ENCODE results near the gene NELFB. TPM values are rescaled to one million over a fixed set of nuclear protein-coding genes. Genes with fewer than 3 reads are reported as not detected.

Gene NELFB
- total and polyA plus RNA-seq, 5 donors, result 33.8 to 38.6 (median 35.6) TPM

GRCh38 chr9:137273611-137274320 is 18.6 kb downstream of the NELFB start:
- no peak overlapping the region for H3K27ac ChIP-seq (ENCODE audit: low read length)
- no peak overlapping the region for H3K4me3 ChIP-seq (ENCODE audit: low read length)
- WGBS, result 74% methylated on average over 15 of the region's 15 CpGs
- no peaks in the 10 kb centered on the region for H3K27me3 ChIP-seq (ENCODE audit: control insufficient read depth, insufficient read depth)
- no peaks in the 10 kb centered on the region for H3K9me3 ChIP-seq (ENCODE audit: control insufficient read depth, low read length)
- peaks cover 15% of the 10 kb centered on the region for H3K4me1 ChIP-seq (ENCODE audit: control insufficient read depth, insufficient read depth, low read length)
- intact Hi-C loops (cut with DNase I), result no loop called here
- no peak for ATAC-seq
- DNase-seq, result peak; percentile 15 to 57 (median 45)

- ATAC-seq (no peak), DNase-seq (no peak)
- Histone ChIP-seq H3K9me3 (ENCODE audit: control insufficient read depth, low read length) (no peaks in the 10 kb centered on the region), H3K27me3 (ENCODE audit: control insufficient read depth, insufficient read depth) (no peaks in the 10 kb centered on the region), H3K27ac (ENCODE audit: low read length) (no peak overlapping the region), H3K4me1 (ENCODE audit: control insufficient read depth, insufficient read depth, low read length) (peaks cover 5% of the 10 kb centered on the region), H3K4me3 (ENCODE audit: low read length) (no peak overlapping the region)
- 84% methylated on average over 10 of the region's 10 CpGs for WGBS
- intact Hi-C loops (cut with DNase I), result no loop called here
Observed at GRCh38 chr9:137275203-137275587, 20.1 kb downstream of the NELFB start.

GRCh38 chr9:137275588-137276472 is 20.7 kb downstream of the NELFB start:
- intact Hi-C loops (cut with DNase I), result no loop called here
- Histone ChIP-seq H3K4me3 (ENCODE audit: low read length) (no peak overlapping the region), H3K4me1 (ENCODE audit: control insufficient read depth, insufficient read depth, low read length) (peaks cover 5% of the 10 kb centered on the region), H3K9me3 (ENCODE audit: control insufficient read depth, low read length) (no peaks in the 10 kb centered on the region), H3K27ac (ENCODE audit: low read length) (no peak overlapping the region), H3K27me3 (ENCODE audit: control insufficient read depth, insufficient read depth) (no peaks in the 10 kb centered on the region)
- WGBS, result 80% methylated on average over 24 of the region's 24 CpGs
- peak in 2 of 3 donors; percentile 21 to 67 for DNase-seq
- no peak for ATAC-seq

GRCh38 chr9:137276473-137277328 is 21.6 kb downstream of the NELFB start:
- peak; percentile 68 to 72 for ATAC-seq
- peak; percentile 88 to 95 (median 92) for DNase-seq
- H3K4me1 ChIP-seq (ENCODE audit: control insufficient read depth, insufficient read depth, low read length), result peaks cover 5% of the 10 kb centered on the region
- H3K27ac ChIP-seq (ENCODE audit: low read length), result peak overlapping the region; percentile 84
- WGBS, result 33% methylated on average over 30 of the region's 30 CpGs
- intact Hi-C loops (cut with DNase I), result no loop called here
- no peaks in the 10 kb centered on the region for H3K9me3 ChIP-seq (ENCODE audit: control insufficient read depth, low read length)
- H3K27me3 ChIP-seq (ENCODE audit: control insufficient read depth, insufficient read depth), result no peaks in the 10 kb centered on the region
- peak overlapping the region; percentile 53 for H3K4me3 ChIP-seq (ENCODE audit: low read length)

GRCh38 chr9:137277329-137278041 is 22.4 kb downstream of the NELFB start, which contains the start of gene TOR4A:
Gene TOR4A, plus strand, starts transcription at chr9:137277726. Its CDS starts 964 bp downstream, at chr9:137278690.
- ATAC-seq, result peak; percentile 77 to 87
- H3K9me3 ChIP-seq (ENCODE audit: control insufficient read depth, low read length), result no peaks in the 10 kb centered on the region
- intact Hi-C loops (cut with DNase I), result no loop called here
- no peaks in the 10 kb centered on the region for H3K27me3 ChIP-seq (ENCODE audit: control insufficient read depth, insufficient read depth)
- H3K4me3 ChIP-seq (ENCODE audit: low read length), result peak within 1 kb of the TSS; percentile 53
- peak; percentile 93 to 95 (median 94) for DNase-seq
- WGBS, result 10% methylated on average over 25 of the region's 25 CpGs
- H3K4me1 ChIP-seq (ENCODE audit: control insufficient read depth, insufficient read depth, low read length), result peaks cover 5% of the 10 kb centered on the region
- peak within 1 kb of the TSS; percentile 87 for H3K27ac ChIP-seq (ENCODE audit: low read length)

- ATAC-seq (peak; percentile 16 to 64), DNase-seq (peak; percentile 74 to 85 (median 84))
- peak overlapping the region; percentile 87 for H3K27ac ChIP-seq (ENCODE audit: low read length)
- no peaks in the 10 kb centered on the region for H3K9me3 ChIP-seq (ENCODE audit: control insufficient read depth, low read length)
- peak overlapping the region; percentile 53 for H3K4me3 ChIP-seq (ENCODE audit: low read length)
- 10% methylated on average over 54 of the region's 54 CpGs for WGBS
- H3K4me1 ChIP-seq (ENCODE audit: control insufficient read depth, insufficient read depth, low read length), result peaks cover 5% of the 10 kb centered on the region
- H3K27me3 ChIP-seq (ENCODE audit: control insufficient read depth, insufficient read depth), result no peaks in the 10 kb centered on the region
- intact Hi-C loops (cut with DNase I), result no loop called here
Observed at GRCh38 chr9:137278061-137278701, 23.1 kb downstream of the NELFB start.

- WGBS, result 72% methylated on average over 139 of the region's 139 CpGs
- no peaks in the 10 kb centered on the region for H3K9me3 ChIP-seq (ENCODE audit: control insufficient read depth, low read length)
- no peak for ATAC-seq
- peaks cover 5% of the 10 kb centered on the region for H3K4me1 ChIP-seq (ENCODE audit: control insufficient read depth, insufficient read depth, low read length)
- peak overlapping the region; percentile 53 for H3K4me3 ChIP-seq (ENCODE audit: low read length)
- no peaks in the 10 kb centered on the region for H3K27me3 ChIP-seq (ENCODE audit: control insufficient read depth, insufficient read depth)
- intact Hi-C loops (cut with DNase I), result no loop called here
- H3K27ac ChIP-seq (ENCODE audit: low read length), result peak overlapping the region; percentile 15
- peak in 2 of 3 donors; percentile 27 to 61 for DNase-seq
Observed at GRCh38 chr9:137278721-137279711, 23.9 kb downstream of the NELFB start.

GRCh38 chr9:137279741-137280473 is 24.8 kb downstream of the NELFB start:
- H3K27me3 ChIP-seq (ENCODE audit: control insufficient read depth, insufficient read depth), result no peaks in the 10 kb centered on the region
- H3K27ac ChIP-seq (ENCODE audit: low read length), result no peak overlapping the region
- DNase-seq (peak in 1 of 3 donors; percentile 19), ATAC-seq (no peak)
- no peaks in the 10 kb centered on the region for H3K9me3 ChIP-seq (ENCODE audit: control insufficient read depth, low read length)
- 87% methylated on average over 41 of the region's 41 CpGs for WGBS
- no peak overlapping the region for H3K4me3 ChIP-seq (ENCODE audit: low read length)
- peaks cover 5% of the 10 kb centered on the region for H3K4me1 ChIP-seq (ENCODE audit: control insufficient read depth, insufficient read depth, low read length)
- intact Hi-C loops (cut with DNase I), result no loop called here
